Memory B cell (primary cell): ENCODE measurements around the gene MGAT4C.

Experiments
- ATAC-seq: fragments of 150-1000 bp; cut with Tn5 transposase; 2 replicates; pipeline ENCODE4 v1.10.0; 2021; ENCODE audit warnings: low read depth, mild to moderate bottlenecking, moderate library complexity
- DNase-seq, 2 donors: peaks; one replicate each; pipeline ENCODE4 v3.0.0; 2022; ENCODE audit warnings: low spot score in 2 of 2
- H3K27ac Mint-ChIP-seq: one replicate; pipeline ENCODE4 v1.8.0; 2022; ENCODE audit warnings: mild to moderate bottlenecking, moderate library complexity, mixed read lengths
- H3K27me3 Mint-ChIP-seq: one replicate; pipeline ENCODE4 v1.8.0; 2022; ENCODE audit warnings: mixed read lengths
- H3K36me3 Mint-ChIP-seq: one replicate; pipeline ENCODE4 v1.8.0; 2022; ENCODE audit warnings: mild to moderate bottlenecking, mixed read lengths
- H3K4me1 Mint-ChIP-seq: one replicate; pipeline ENCODE4 v1.8.0; 2022; ENCODE audit warnings: mixed read lengths
- H3K4me3 Mint-ChIP-seq: one replicate; pipeline ENCODE4 v1.8.0; 2022; ENCODE audit warnings: mild to moderate bottlenecking, moderate library complexity, mixed read lengths
- H3K9me3 Mint-ChIP-seq: one replicate; pipeline ENCODE4 v1.8.0; 2022; ENCODE audit warnings: mixed read lengths

The MGAT4C gene

DNA sequence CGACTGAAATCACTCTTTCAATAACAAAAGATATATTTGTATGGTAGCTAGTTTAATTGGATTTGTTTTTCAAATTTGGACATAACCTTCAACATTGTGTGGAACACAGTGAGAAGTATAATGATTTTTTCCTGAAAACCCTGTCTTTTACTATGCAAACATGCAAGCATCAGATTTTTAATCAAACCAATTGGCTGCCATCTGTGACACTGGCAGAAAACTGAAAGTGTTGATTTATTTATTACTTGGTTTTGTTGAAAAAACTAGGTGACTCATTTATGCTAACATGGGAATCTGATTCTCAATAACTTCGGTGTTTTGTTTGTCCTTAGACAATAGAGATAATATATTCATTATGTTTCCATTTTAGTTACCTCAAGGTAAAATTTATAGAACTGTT, 300.1 kb downstream of the MGAT4C start:
- H3K27me3 Mint-ChIP-seq: no peaks in the 10 kb centered on the region
- no peak overlapping the region for H3K27ac Mint-ChIP-seq
- DNase-seq (no peak), ATAC-seq (no peak)
- no peaks in the 10 kb centered on the region for H3K9me3 Mint-ChIP-seq
- no peaks in the 10 kb centered on the region for H3K36me3 Mint-ChIP-seq
- H3K4me3 Mint-ChIP-seq: no peak overlapping the region
- H3K4me1 Mint-ChIP-seq: no peaks in the 10 kb centered on the region

DNA sequence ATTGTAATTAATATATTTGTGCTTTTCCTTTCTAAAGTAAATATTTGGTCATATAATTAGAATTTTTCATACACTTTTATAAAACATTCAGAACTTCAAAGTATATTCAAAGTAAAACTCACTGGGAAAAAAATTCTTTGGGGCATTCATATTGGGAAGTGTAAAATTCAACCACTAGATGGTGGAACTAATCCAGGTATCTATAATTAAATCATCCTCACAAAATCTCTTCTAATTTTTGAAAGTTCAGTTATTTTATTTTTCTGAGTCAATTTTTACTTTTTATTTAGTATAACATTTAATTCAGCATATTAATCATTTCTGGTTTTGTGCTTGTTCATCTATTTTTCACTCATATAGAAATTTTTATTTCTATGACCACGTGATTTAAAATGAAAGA, 301.1 kb downstream of the MGAT4C start:
- Mint-ChIP-seq H3K4me1 (no peaks in the 10 kb centered on the region), H3K27me3 (no peaks in the 10 kb centered on the region), H3K4me3 (no peak overlapping the region), H3K27ac (no peak overlapping the region), H3K9me3 (no peaks in the 10 kb centered on the region), H3K36me3 (no peaks in the 10 kb centered on the region)
- DNase-seq (no peak), ATAC-seq (no peak)

DNA sequence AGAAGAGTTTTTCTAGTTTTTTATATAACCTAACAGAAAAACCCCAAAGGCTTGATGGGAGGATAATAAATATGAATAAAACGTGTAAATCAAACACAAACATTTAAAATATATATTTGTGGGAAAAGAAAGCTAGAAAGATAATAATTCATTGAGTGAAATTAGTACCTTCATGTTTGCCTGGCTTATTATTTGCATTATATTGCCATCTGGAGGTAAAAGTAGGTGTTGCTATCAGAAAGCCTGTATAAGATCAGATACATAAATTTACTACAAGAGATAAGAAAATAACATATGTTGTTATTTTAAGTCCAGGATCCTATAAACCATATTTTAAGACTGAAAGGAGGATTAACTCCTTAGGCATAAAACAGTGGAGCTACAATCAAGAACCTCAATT, 304.4 kb downstream of the MGAT4C start:
- Mint-ChIP-seq H3K9me3 (no peaks in the 10 kb centered on the region), H3K27ac (no peak overlapping the region), H3K4me1 (no peaks in the 10 kb centered on the region), H3K27me3 (no peaks in the 10 kb centered on the region), H3K36me3 (no peaks in the 10 kb centered on the region), H3K4me3 (no peak overlapping the region)
- ATAC-seq (no peak), DNase-seq (no peak)

DNA sequence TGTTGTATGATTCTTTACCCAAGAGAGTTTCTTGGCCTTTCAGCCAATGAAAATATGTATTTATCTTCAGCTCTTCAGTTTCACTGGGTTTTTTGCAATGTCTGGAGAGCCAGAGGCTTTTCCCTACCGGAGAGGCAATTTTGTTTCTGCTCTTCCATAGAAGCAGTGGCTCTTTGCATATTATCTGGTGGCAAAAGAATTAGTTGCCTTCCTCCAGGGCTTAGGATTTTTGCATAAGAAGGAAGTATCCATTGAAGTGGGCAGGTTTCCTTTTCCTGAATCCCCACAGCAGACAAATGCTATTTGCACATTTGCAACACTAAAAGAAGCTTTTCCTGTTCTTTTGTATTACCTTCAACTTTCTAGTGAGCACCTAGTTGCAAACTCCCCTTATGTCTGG, 306.9 kb downstream of the MGAT4C start:
- ATAC-seq (no peak), DNase-seq (no peak)
- H3K27ac Mint-ChIP-seq: no peak overlapping the region
- no peaks in the 10 kb centered on the region for H3K27me3 Mint-ChIP-seq
- H3K4me3 Mint-ChIP-seq: no peak overlapping the region
- H3K36me3 Mint-ChIP-seq: no peaks in the 10 kb centered on the region
- H3K4me1 Mint-ChIP-seq: no peaks in the 10 kb centered on the region
- peaks cover 2% of the 10 kb centered on the region for H3K9me3 Mint-ChIP-seq

DNA sequence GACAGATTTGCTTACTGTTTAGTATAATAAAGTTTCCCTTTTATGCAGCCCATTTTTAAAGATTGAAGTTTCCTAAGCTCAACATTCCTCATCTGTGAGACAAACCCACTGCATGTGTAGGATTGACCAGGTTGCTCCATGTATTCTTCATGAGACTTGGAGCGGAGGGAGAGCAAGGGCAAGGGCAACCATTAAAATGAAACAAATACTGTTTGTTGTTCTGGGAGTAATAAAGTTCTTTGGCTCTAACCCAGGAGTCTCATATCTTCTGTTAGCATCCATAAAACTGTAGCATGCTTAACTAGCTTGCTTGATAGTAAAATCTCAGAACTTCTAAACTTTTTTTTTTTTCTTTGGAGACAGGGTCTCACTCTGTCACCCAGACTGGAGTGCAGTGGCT, 307.9 kb downstream of the MGAT4C start:
- no peak overlapping the region for H3K27ac Mint-ChIP-seq
- H3K4me3 Mint-ChIP-seq: no peak overlapping the region
- no peaks in the 10 kb centered on the region for H3K4me1 Mint-ChIP-seq
- H3K9me3 Mint-ChIP-seq: peaks cover 2% of the 10 kb centered on the region
- no peaks in the 10 kb centered on the region for H3K27me3 Mint-ChIP-seq
- DNase-seq (no peak), ATAC-seq (no peak)
- no peaks in the 10 kb centered on the region for H3K36me3 Mint-ChIP-seq

DNA sequence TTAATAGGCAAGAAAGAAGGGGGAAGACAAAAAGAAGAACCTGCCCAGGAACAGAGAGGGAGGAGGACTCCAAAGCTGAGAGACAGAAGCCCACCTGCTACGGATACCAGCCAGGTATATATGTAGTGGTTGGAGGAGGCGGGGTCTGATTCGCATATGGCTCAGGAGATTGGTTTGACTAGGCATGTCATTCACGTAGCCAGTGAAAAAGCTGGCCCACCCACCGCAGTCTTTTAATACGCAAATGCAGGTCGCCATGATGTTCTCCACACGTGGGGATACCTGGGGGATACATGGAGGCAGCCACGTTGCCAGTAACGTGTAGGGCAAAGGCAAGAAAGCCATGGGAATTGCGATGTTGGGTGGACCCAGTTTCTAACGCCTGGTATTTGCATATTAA, 308.9 kb downstream of the MGAT4C start:
- H3K4me3 Mint-ChIP-seq: no peak overlapping the region
- no peak for DNase-seq
- H3K4me1 Mint-ChIP-seq: no peaks in the 10 kb centered on the region
- ATAC-seq: no peak
- peaks cover 2% of the 10 kb centered on the region for H3K9me3 Mint-ChIP-seq
- H3K27ac Mint-ChIP-seq: no peak overlapping the region
- no peaks in the 10 kb centered on the region for H3K27me3 Mint-ChIP-seq
- H3K36me3 Mint-ChIP-seq: no peaks in the 10 kb centered on the region

DNA sequence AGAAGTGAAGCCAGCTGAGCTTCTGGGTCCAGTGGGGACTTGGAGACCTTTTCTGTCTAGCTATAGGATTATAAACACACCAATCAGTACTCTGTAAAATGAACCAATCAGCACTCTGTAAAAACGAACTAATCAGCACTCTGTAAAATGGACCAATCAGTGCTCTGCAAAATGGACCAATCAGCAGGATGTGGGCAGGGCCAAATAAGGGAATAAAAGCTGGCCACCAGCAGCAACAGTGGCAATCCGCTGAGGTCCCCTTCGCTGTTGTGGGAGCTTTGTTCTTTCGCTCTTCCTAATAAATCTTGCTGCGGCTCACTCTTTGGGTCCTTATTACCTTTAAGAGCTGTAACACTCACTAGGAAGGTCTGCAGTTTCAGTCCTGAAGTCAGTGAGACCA, 309.8 kb downstream of the MGAT4C start:
- no peaks in the 10 kb centered on the region for H3K4me1 Mint-ChIP-seq
- no peaks in the 10 kb centered on the region for H3K27me3 Mint-ChIP-seq
- H3K9me3 Mint-ChIP-seq: peaks cover 2% of the 10 kb centered on the region
- no peak for DNase-seq
- no peak overlapping the region for H3K27ac Mint-ChIP-seq
- H3K36me3 Mint-ChIP-seq: no peaks in the 10 kb centered on the region
- no peak for ATAC-seq
- no peak overlapping the region for H3K4me3 Mint-ChIP-seq

DNA sequence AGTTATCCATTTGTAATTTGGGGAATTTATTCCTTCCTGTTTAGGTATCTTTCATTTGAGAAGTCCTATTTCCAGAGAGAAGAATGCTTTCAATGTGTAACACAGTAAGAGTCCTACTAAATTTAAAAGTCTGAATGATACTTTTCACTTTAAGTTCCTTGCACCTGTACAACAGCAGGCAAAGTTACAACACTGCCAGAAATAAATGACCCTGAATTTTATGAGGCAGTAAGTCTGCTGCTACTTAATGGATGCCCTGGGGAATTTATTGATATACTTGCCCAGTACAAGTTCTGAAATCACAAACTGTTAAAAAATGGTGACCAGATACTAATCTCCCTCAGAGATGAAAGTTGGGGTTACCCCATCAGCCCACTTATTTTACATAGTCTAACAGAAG, 329.0 kb downstream of the MGAT4C start:
- no peaks in the 10 kb centered on the region for H3K27me3 Mint-ChIP-seq
- no peak for ATAC-seq
- no peaks in the 10 kb centered on the region for H3K4me1 Mint-ChIP-seq

DNA sequence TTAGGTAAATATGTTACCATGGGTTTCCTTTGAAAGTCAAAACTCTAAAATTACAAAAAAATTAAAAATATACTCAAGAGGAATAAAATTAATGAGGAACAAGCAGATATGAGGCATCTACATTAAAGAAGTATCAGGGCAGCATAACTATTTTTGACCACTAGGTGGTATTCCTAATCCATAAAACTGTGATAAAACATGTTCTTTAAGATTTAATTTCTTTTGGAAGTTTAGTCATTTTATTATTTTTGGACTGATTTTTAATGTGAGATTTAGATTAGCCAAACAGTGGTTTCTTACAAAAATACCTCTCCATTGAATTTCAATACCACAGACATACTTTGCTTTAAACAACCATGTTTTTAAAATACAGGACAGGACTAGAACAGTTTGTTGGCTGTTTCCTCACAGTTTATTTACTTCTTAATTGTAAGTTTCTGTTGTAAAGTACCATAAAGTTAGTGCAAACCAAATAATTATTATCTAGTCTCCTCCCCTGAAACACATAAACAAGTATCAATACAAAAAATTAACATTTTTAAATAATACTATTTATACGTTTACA, 332.3 kb downstream of the MGAT4C start:
- Mint-ChIP-seq H3K4me3 (no peak overlapping the region), H3K27ac (no peak overlapping the region)

More for the DNA sequence above, 329.0 kb downstream of the MGAT4C start:
- no peak for DNase-seq
- no peak overlapping the region for H3K4me3 Mint-ChIP-seq
- no peak overlapping the region for H3K27ac Mint-ChIP-seq
- H3K9me3 Mint-ChIP-seq: no peaks in the 10 kb centered on the region
- no peaks in the 10 kb centered on the region for H3K36me3 Mint-ChIP-seq

DNA sequence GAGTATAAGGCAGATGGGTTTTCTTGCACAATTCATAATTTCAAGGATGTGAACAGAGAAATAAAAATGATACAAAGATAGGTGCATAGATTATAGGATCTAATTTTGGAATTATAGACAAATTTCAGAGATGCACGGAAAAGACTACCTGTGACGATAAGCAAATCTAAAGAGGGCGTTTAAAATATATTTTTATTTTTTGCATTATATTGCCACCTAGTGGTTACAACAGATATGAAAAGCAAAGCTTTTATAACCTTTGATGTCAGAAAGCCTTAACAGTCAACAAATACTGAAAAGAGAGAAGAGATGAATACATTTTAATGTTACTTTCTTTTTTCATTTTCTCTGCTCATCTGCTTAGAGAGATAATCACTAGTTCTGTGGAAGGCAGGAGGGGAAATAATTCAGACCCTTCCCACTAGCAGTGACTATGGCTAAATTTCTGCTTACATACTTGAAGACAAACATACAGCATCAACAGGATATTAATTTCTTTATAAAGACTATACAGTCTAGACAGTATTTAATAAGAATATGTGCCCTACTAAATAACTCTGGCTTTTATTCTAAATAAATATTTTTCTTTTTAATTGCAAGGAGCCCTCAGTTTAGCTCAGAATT, 335.8 kb downstream of the MGAT4C start:
- Mint-ChIP-seq H3K9me3 (no peaks in the 10 kb centered on the region), H3K4me3 (no peak overlapping the region), H3K27me3 (no peaks in the 10 kb centered on the region), H3K27ac (no peak overlapping the region), H3K4me1 (no peaks in the 10 kb centered on the region), H3K36me3 (no peaks in the 10 kb centered on the region)
- DNase-seq (no peak), ATAC-seq (no peak)

More for the DNA sequence above, 332.3 kb downstream of the MGAT4C start:
- no peaks in the 10 kb centered on the region for H3K36me3 Mint-ChIP-seq
- no peak for ATAC-seq
- H3K4me1 Mint-ChIP-seq: no peaks in the 10 kb centered on the region
- H3K27me3 Mint-ChIP-seq: no peaks in the 10 kb centered on the region
- DNase-seq: no peak
- no peaks in the 10 kb centered on the region for H3K9me3 Mint-ChIP-seq
